PC-9 (cell line): ENCODE results near the gene SPRED1. TPM values are rescaled to one million over a fixed set of nuclear protein-coding genes. Genes with fewer than 3 reads are reported as not detected.

Experiments
- BruUV-seq: library from RNA; stranded (reverse); fragments of 400-500 nt; replicated peaks from 2 replicates; lab custom pipeline; 2021; lab: Mats Ljungman, UMichigan
- CTCF ChIA-PET: fragments of 300-600 bp; sonication (Branson Sonifier 250); formaldehyde crosslinking; loops from one replicate; lab custom pipeline; 2022; ENCODE audit warnings: antibody characterized with exemption; lab: Charles Lee
- POLR2A ChIA-PET: fragments of 300-600 bp; sonication (Branson Sonifier 250); formaldehyde crosslinking; loops from one replicate; lab custom pipeline; 2022; ENCODE audit warnings: antibody characterized with exemption; ENCODE audit not compliant: unreplicated experiment; lab: Charles Lee
- DNase-seq, 2 experiments: peaks; one replicate each; pipeline versions ENCODE4 v3.0.0 to v3.0.0-alpha.2; 2015 to 2022; ENCODE audit warnings: mixed read lengths in 1 of 2
- H2AFZ ChIP-seq: fragments of 200-600 bp; sonication (generic); 2 replicates; pipeline ENCODE4 v1.8.1; 2017; ENCODE audit warnings: antibody characterized with exemption
- H3F3A ChIP-seq: fragments of 200-600 bp; sonication (generic); 2 replicates; pipeline ENCODE4 v1.8.1; 2017; ENCODE audit warnings: antibody characterized with exemption, mild to moderate bottlenecking, low read depth; ENCODE audit not compliant: insufficient read depth
- H3K27ac ChIP-seq: fragments of 200-600 bp; sonication (generic); 2 replicates; pipeline ENCODE4 v1.6.1; 2016; ENCODE audit warnings: mixed run types
- H3K27me3 ChIP-seq: fragments of 200-600 bp; sonication (generic); 2 replicates; pipeline ENCODE4 v1.6.1; 2016; ENCODE audit warnings: low read depth, mixed run types; ENCODE audit not compliant: insufficient read depth
- H3K36me3 ChIP-seq: fragments of 200-600 bp; sonication (generic); 2 replicates; pipeline ENCODE4 v1.6.1; 2016; ENCODE audit warnings: low read depth, mixed run types
- H3K4me1 ChIP-seq: fragments of 200-600 bp; sonication (generic); replicated peaks from 2 replicates; pipeline ENCODE4 v1.6.1; 2016; ENCODE audit warnings: mixed run types; ENCODE audit not compliant: insufficient read depth
- H3K4me2 ChIP-seq: fragments of 200-600 bp; sonication (generic); 2 replicates; pipeline ENCODE4 v1.6.1; 2017; ENCODE audit warnings: mixed run types
- H3K4me3 ChIP-seq: fragments of 200-600 bp; sonication (generic); 2 replicates; pipeline ENCODE4 v1.6.1; 2016; ENCODE audit warnings: mixed run types
- H3K79me2 ChIP-seq: fragments of 200-600 bp; sonication (generic); 2 replicates; pipeline ENCODE4 v1.6.1; 2017; ENCODE audit warnings: low read depth, mixed run types
- H3K9me2 ChIP-seq: fragments of 200-600 bp; sonication (generic); 2 replicates; pipeline ENCODE4 v1.8.1; 2017; ENCODE audit warnings: mild to moderate bottlenecking; ENCODE audit not compliant: insufficient read depth
- H3K9me3 ChIP-seq: fragments of 200-600 bp; sonication (generic); 2 replicates; pipeline ENCODE4 v1.8.1; 2016; ENCODE audit warnings: low read depth; ENCODE audit not compliant: insufficient read depth
- H4K20me1 ChIP-seq: fragments of 200-600 bp; sonication (generic); 2 replicates; pipeline ENCODE4 v1.8.1; 2017; ENCODE audit not compliant: insufficient read depth
- EZH2 ChIP-seq: fragments of 200-600 bp; sonication (generic); IDR thresholded peaks from 2 replicates; pipeline ENCODE4 v1.8.0; 2017; ENCODE audit warnings: antibody characterized with exemption, low read depth
- intact Hi-C: fragments of 100-400 bp; cut with micrococcal nuclease; formaldehyde crosslinking; loops from one replicate; pipeline ENCODE4 v1.10.0; 2022; ENCODE audit not compliant: unreplicated experiment
- total RNA-seq: library from RNA; stranded (reverse); gene quantifications from 2 replicates; pipeline ENCODE4 v1.2.3, GENCODE V29; 2021
- TF ChIP-seq, protein P1 (sequence below): fragments of 200-600 bp; sonication (generic); conservative IDR thresholded peaks from 2 replicates; pipeline ENCODE4 v1.6.1; 2017; ENCODE audit warnings: mixed run types, antibody characterized with exemption, mild to moderate bottlenecking, moderate library complexity

The SPRED1 gene
- total RNA-seq, 1 experiment from 2014 or later: 16.5 TPM

DNA sequence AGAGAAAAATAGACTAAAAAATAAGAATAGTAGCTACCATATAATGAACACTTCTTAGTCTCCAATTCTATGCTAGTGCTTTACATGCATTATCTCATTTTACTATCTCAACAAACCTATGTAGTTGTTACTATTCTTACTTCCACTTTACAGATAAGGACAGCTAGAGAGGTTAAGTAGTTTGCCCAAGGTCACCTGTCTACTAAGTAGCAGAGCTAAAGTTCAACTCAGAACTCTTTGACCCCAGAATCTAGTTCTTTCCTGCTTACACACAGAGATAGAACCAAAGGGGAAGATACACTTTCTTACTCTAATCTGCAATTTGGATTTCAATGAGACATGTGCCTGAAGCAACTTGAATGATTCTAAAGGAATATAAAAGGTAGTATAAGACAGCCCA is 24.7 kb upstream of the SPRED1 start:
- H3K27me3 ChIP-seq: no peaks in the 10 kb centered on the region
- DNase-seq: no peak
- H3K27ac ChIP-seq: no peak overlapping the region
- H3F3A ChIP-seq: no peaks in the 10 kb centered on the region
- H3K36me3 ChIP-seq: no peaks in the 10 kb centered on the region
- H3K4me2 ChIP-seq: no peak overlapping the region
- no peaks in the 10 kb centered on the region for H4K20me1 ChIP-seq
- H3K4me3 ChIP-seq: no peak overlapping the region
- POLR2A ChIA-PET: no interaction called here
- no peaks in the 10 kb centered on the region for H3K79me2 ChIP-seq
- TF ChIP-seq, protein P1, sequence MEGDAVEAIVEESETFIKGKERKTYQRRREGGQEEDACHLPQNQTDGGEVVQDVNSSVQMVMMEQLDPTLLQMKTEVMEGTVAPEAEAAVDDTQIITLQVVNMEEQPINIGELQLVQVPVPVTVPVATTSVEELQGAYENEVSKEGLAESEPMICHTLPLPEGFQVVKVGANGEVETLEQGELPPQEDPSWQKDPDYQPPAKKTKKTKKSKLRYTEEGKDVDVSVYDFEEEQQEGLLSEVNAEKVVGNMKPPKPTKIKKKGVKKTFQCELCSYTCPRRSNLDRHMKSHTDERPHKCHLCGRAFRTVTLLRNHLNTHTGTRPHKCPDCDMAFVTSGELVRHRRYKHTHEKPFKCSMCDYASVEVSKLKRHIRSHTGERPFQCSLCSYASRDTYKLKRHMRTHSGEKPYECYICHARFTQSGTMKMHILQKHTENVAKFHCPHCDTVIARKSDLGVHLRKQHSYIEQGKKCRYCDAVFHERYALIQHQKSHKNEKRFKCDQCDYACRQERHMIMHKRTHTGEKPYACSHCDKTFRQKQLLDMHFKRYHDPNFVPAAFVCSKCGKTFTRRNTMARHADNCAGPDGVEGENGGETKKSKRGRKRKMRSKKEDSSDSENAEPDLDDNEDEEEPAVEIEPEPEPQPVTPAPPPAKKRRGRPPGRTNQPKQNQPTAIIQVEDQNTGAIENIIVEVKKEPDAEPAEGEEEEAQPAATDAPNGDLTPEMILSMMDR: no peak
- no peak for TF ChIP-seq EZH2
- H3K9me2 ChIP-seq: no peaks in the 10 kb centered on the region
- CTCF ChIA-PET: no interaction called here
- H2AFZ ChIP-seq: no peak overlapping the region
- 0 out of 2 replicates have a peak, but pooled peaks cover 13% of the 10 kb centered on the region for H3K4me1 ChIP-seq
- BruUV-seq: no TSS peak
- intact Hi-C loops: no loop called here
- H3K9me3 ChIP-seq: no peaks in the 10 kb centered on the region

DNA sequence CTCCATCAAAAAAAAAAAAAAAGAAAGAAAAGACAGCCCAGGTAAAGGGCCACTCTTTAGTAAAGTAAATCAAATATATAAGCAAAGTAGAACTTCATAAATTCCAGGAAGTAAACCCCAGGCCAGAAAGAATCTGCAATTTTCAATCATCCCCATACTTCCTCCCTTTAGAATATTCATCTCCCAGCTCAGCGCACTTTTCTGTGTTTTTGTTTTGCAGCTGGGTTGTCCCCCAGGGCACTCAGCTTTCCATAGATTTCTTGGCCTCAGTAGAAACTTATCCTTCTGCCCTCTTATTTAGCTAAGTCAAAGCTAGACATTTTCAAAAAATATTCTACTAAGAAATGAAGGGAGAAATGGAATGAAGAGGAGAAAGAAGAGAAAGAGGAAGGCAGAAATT is 24.0 kb upstream of the SPRED1 start:
- BruUV-seq: no TSS peak
- no peaks in the 10 kb centered on the region for H3F3A ChIP-seq
- no peak overlapping the region for H2AFZ ChIP-seq
- no peaks in the 10 kb centered on the region for H4K20me1 ChIP-seq
- H3K9me3 ChIP-seq: no peaks in the 10 kb centered on the region
- no peak overlapping the region for H3K4me2 ChIP-seq
- no peaks in the 10 kb centered on the region for H3K36me3 ChIP-seq
- H3K27ac ChIP-seq: no peak overlapping the region
- ChIA-PET POLR2A (no interaction called here), CTCF (no interaction called here)
- no peak for DNase-seq
- H3K4me3 ChIP-seq: no peak overlapping the region
- H3K79me2 ChIP-seq: no peaks in the 10 kb centered on the region
- no peaks in the 10 kb centered on the region for H3K9me2 ChIP-seq
- H3K27me3 ChIP-seq: no peaks in the 10 kb centered on the region
- 0 out of 2 replicates have a peak, but pooled peaks cover 13% of the 10 kb centered on the region for H3K4me1 ChIP-seq
- intact Hi-C loops: no loop called here
- TF ChIP-seq, protein P1: no peak
- no peak for TF ChIP-seq EZH2

DNA sequence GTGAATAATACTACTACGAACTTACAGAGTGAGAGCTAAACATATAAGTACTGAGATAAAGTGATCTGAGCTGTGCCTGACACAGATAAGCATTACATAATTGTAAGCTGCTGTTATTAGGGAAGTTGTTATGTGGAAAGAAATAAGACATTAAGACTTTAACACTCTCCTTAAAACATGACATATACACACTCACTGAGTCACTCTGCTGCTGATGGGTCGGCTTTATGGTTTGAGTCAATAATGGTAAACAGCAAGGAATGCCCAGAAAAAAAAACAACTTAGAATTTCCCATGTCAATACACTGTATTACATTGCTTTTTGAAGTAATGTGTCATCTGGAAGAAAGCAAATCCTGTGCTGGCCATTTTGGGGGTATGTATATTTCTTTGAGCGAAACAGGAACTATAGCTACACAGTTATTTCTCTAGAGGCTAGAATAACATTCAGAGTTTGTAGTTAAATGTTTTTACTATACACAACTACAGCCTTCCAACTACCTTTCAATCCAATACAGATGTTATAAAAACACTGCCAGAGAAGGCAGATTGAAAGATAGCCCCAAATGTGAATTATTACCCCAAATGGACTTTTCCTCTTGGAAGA is 22.8 kb upstream of the SPRED1 start:
- Histone ChIP-seq H3F3A (no peaks in the 10 kb centered on the region), H3K79me2 (no peaks in the 10 kb centered on the region), H3K9me2 (no peaks in the 10 kb centered on the region), H4K20me1 (no peaks in the 10 kb centered on the region), H3K9me3 (no peaks in the 10 kb centered on the region), H3K27ac (no peak overlapping the region), H3K4me1 (0 out of 2 replicates have a peak, but pooled peaks cover 13% of the 10 kb centered on the region), H3K27me3 (no peaks in the 10 kb centered on the region), H3K4me2 (no peak overlapping the region), H3K4me3 (no peak overlapping the region), H2AFZ (no peak overlapping the region), H3K36me3 (no peaks in the 10 kb centered on the region)
- CTCF ChIA-PET: no interaction called here
- DNase-seq: no peak
- POLR2A ChIA-PET: no interaction called here
- intact Hi-C loops: no loop called here
- TF ChIP-seq EZH2: no peak
- TF ChIP-seq, protein P1: no peak
- no TSS peak for BruUV-seq
